DND-41 (cell line): Measurements from ENCODE around the gene PKD1.

Experiments used
- ATAC-seq: fragments of 200-7000 bp; cut with Tn5 transposase; 3 replicates; pipeline ENCODE4 v1.9.1; 2021; ENCODE audit warnings: low read depth; ENCODE audit not compliant: insufficient read depth
- DNase-seq: peaks from one replicate; pipeline ENCODE4 v3.0.0-alpha.2; 2020
- H2AFZ ChIP-seq: 2 replicates; pipeline ENCODE4 v1.6.0; 2012; ENCODE audit warnings: low read depth, low read length
- H3K27ac ChIP-seq: 2 replicates; pipeline ENCODE4 v1.5.1; 2012; ENCODE audit warnings: low read length, inconsistent platforms
- H3K27me3 ChIP-seq: fragments of 200-600 bp; sonication (generic); 2 replicates; pipeline ENCODE4 v1.6.0; 2012; ENCODE audit warnings: low read length, mild to moderate bottlenecking, inconsistent platforms; ENCODE audit not compliant: insufficient read depth, poor library complexity
- H3K36me3 ChIP-seq: 2 replicates; pipeline ENCODE4 v1.5.1; 2012; ENCODE audit warnings: low read length, inconsistent platforms; ENCODE audit not compliant: insufficient read depth
- H3K4me1 ChIP-seq: 2 replicates; pipeline ENCODE4 v1.5.1; 2012; ENCODE audit warnings: mild to moderate bottlenecking, low read length; ENCODE audit not compliant: insufficient read depth
- H3K4me2 ChIP-seq: 2 replicates; pipeline ENCODE4 v1.6.0; 2012; ENCODE audit warnings: mild to moderate bottlenecking, moderate library complexity, low read length, inconsistent platforms; ENCODE audit not compliant: insufficient read depth
- H3K4me3 ChIP-seq, 2 experiments: fragments of 200-600 bp in 1 of 2; shearing (Covaris generic) in 1 of 2; 2 replicates each; pipeline ENCODE4 v1.5.1; 2012 to 2016; ENCODE audit warnings: inconsistent platforms in 2 of 2, low read length in 2 of 2, mild to moderate bottlenecking in 2 of 2, low read depth in 1 of 2, moderate library complexity in 1 of 2
- H3K79me2 ChIP-seq: 2 replicates; pipeline ENCODE4 v1.6.0; 2012; ENCODE audit warnings: low read length, inconsistent platforms; ENCODE audit not compliant: insufficient read depth
- H3K9ac ChIP-seq: 2 replicates; pipeline ENCODE4 v1.6.0; 2012; ENCODE audit warnings: low read depth, mild to moderate bottlenecking, inconsistent platforms, low read length, moderate library complexity
- H3K9me3 ChIP-seq: 2 replicates; pipeline ENCODE4 v1.5.1; 2012; ENCODE audit warnings: low read length, moderate library complexity, mild to moderate bottlenecking, inconsistent platforms; ENCODE audit not compliant: insufficient read depth, severe bottlenecking
- H4K20me1 ChIP-seq: 2 replicates; pipeline ENCODE4 v1.6.0; 2012; ENCODE audit warnings: low read length; ENCODE audit not compliant: insufficient read depth
- EZH2 ChIP-seq: IDR thresholded peaks from 3 replicates; pipeline ENCODE4 v1.6.1; 2012; ENCODE audit warnings: borderline replicate concordance, low read depth, mild to moderate bottlenecking, moderate library complexity, low read length, inconsistent platforms; ENCODE audit not compliant: severe bottlenecking
- TF ChIP-seq, protein P1 (sequence below): IDR thresholded peaks from 2 replicates; pipeline ENCODE4 v1.5.1; 2012; ENCODE audit warnings: borderline replicate concordance, low read length, moderate library complexity, mild to moderate bottlenecking; ENCODE audit not compliant: poor library complexity, severe bottlenecking; ENCODE audit errors: extremely low read depth

The PKD1 gene

DNA sequence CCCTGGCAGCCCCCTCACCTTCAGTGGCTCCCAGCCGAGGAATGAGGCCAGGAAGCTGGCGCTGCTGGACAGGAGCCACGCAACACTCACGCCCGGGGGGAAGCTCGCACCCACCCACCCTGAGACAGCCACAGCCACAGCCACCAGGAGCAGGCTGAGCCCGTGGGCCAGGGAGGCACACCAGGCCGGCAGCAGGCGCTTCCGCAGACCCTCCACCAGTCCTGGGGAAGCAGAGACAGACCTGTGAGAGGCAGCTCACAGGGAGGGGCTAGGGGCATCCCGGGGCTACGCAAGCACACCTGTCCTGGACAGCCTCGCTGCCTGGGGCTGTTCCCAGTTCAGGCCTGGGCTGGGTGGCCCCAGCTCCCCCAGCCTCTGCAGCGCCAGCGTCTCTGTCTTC is 41.9 kb downstream of the PKD1 start:
- Histone ChIP-seq H3K79me2 (no peaks in the 10 kb centered on the region), H3K27me3 (no peaks in the 10 kb centered on the region), H3K27ac (no peak overlapping the region), H3K9ac (no peak overlapping the region), H3K4me1 (no peaks in the 10 kb centered on the region), H2AFZ (no peak overlapping the region), H3K36me3 (peaks cover 70% of the 10 kb centered on the region), H3K4me3 (no peak overlapping the region), H3K4me2 (no peak overlapping the region), H3K9me3 (no peaks in the 10 kb centered on the region), H4K20me1 (peaks cover 4% of the 10 kb centered on the region; the same call in 1 of the 2 replicates)
- no peak for TF ChIP-seq EZH2
- TF ChIP-seq, protein P1, sequence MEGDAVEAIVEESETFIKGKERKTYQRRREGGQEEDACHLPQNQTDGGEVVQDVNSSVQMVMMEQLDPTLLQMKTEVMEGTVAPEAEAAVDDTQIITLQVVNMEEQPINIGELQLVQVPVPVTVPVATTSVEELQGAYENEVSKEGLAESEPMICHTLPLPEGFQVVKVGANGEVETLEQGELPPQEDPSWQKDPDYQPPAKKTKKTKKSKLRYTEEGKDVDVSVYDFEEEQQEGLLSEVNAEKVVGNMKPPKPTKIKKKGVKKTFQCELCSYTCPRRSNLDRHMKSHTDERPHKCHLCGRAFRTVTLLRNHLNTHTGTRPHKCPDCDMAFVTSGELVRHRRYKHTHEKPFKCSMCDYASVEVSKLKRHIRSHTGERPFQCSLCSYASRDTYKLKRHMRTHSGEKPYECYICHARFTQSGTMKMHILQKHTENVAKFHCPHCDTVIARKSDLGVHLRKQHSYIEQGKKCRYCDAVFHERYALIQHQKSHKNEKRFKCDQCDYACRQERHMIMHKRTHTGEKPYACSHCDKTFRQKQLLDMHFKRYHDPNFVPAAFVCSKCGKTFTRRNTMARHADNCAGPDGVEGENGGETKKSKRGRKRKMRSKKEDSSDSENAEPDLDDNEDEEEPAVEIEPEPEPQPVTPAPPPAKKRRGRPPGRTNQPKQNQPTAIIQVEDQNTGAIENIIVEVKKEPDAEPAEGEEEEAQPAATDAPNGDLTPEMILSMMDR: no peak
- ATAC-seq (no peak), DNase-seq (no peak)

DNA sequence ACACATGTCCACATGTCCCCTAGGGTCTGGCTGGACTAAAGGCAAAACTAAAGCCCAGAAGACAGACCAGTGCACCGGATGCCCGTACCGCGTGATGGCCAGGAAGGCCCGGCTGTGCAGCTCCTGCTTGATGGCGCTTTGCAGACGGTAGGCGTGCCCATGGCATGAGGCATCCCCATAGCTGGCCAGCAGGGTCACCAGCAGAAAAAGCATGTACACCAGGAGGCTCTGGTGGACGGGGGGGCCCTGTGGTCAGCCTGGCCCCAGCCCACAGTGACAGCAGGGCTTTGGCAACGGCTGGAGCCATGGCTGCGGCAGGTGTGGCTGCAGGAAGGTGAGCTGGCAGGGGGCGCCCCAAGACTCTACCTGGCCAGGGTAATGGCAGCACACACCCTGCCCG is 42.8 kb downstream of the PKD1 start:
- TF ChIP-seq, protein P1: no peak
- no peak for TF ChIP-seq EZH2
- peaks cover 79% of the 10 kb centered on the region for H3K36me3 ChIP-seq
- H3K27me3 ChIP-seq: no peaks in the 10 kb centered on the region
- DNase-seq (no peak), ATAC-seq (no peak)
- H4K20me1 ChIP-seq: peaks cover 6% of the 10 kb centered on the region; the same call in 1 of the 2 replicates
- no peak overlapping the region for H2AFZ ChIP-seq
- H3K4me1 ChIP-seq: no peaks in the 10 kb centered on the region
- no peaks in the 10 kb centered on the region for H3K79me2 ChIP-seq
- H3K4me3 ChIP-seq: no peak overlapping the region
- H3K9ac ChIP-seq: no peak overlapping the region
- no peaks in the 10 kb centered on the region for H3K9me3 ChIP-seq
- no peak overlapping the region for H3K27ac ChIP-seq
- H3K4me2 ChIP-seq: no peak overlapping the region

DNA sequence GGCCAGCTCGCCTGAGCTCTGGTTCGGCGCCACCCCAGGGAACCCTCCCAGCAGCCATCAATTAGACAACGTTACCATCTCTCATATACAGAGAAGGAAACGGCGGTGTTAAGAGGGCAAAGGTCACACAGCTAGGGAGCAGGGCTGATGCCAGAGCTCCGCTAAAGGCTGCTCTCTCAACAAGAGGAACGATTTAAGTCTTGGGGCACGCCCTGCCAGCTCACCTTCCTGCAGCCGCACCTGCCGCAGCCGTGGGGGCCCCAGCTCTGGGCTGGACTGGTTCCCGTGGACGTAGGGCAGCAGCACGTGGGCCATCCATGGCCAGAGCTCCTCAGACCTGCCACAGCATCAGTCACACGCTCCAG is 43.5 kb downstream of the PKD1 start:
- H3K4me3 ChIP-seq: no peak overlapping the region
- no peak overlapping the region for H3K4me2 ChIP-seq
- peaks cover 6% of the 10 kb centered on the region; the same call in 1 of the 2 replicates for H4K20me1 ChIP-seq
- no peaks in the 10 kb centered on the region for H3K79me2 ChIP-seq
- H3K27ac ChIP-seq: no peak overlapping the region
- no peak for DNase-seq
- no peak overlapping the region for H3K9ac ChIP-seq
- no peaks in the 10 kb centered on the region for H3K9me3 ChIP-seq
- no peak for ATAC-seq
- H3K27me3 ChIP-seq: no peaks in the 10 kb centered on the region
- TF ChIP-seq EZH2: no peak
- TF ChIP-seq, protein P1: no peak
- peaks cover 82% of the 10 kb centered on the region for H3K36me3 ChIP-seq
- no peaks in the 10 kb centered on the region for H3K4me1 ChIP-seq
- H2AFZ ChIP-seq: no peak overlapping the region
